Endothelial cell of umbilical vein (primary cell): ENCODE results near the gene RNF19B.

Source experiments
- CTCF ChIP-seq, 2 donors: IDR thresholded peaks; 1 replicate in 1 of 2; 2 replicates in 1 of 2; pipeline ENCODE4 v1.5.1; 2011; ENCODE audit warnings: low read length in 2 of 2, mild to moderate bottlenecking in 2 of 2, moderate library complexity in 2 of 2, control low read depth in 1 of 2, inconsistent platforms in 1 of 2, low read depth in 1 of 2; ENCODE audit not compliant: insufficient read depth in 1 of 2; ENCODE audit errors: extremely low read depth in 1 of 2
- EZH2 ChIP-seq: IDR thresholded peaks from 2 replicates; pipeline ENCODE4 v1.6.1; 2012; ENCODE audit warnings: borderline replicate concordance, low read depth, mild to moderate bottlenecking, moderate library complexity, low read length, inconsistent platforms; ENCODE audit not compliant: severe bottlenecking
- POLR2A ChIP-seq: IDR thresholded peaks from 2 replicates; pipeline ENCODE4 v1.6.1; 2012; ENCODE audit warnings: low read depth, mild to moderate bottlenecking, control low read depth, low read length

GRCh38 chr1:32977546-32978087 is 13.0 kb upstream of the RNF19B start:
- TF ChIP-seq CTCF (IDR thresholded peaks at IDR 0.05; ENCODE audit: extremely low read depth in 1 of 2, insufficient read depth in 1 of 2, low read depth in 1 of 2, low read length in 2 of 2): no peak
- no peak for TF ChIP-seq POLR2A
- no peak for TF ChIP-seq EZH2
